WTC11 (cell line): Measurements from ENCODE around the gene STAG1. TPM values are rescaled to one million over a fixed set of nuclear protein-coding genes. Genes with fewer than 3 reads are reported as not detected.
A peak's percentile ranks its signal among the peaks of the same experiment; 100 is the strongest.

ENCODE experiments used
- ATAC-seq: fragments of 200-7000 bp; cut with Tn5 transposase; 2 replicates; pipeline ENCODE4 v1.10.0; 2021; ENCODE audit warnings: mild to moderate bottlenecking, moderate library complexity
- CTCF ChIA-PET: fragments of 300-600 bp; sonication (Branson Sonifier 250); formaldehyde crosslinking; loops from one replicate; lab custom pipeline; 2021; ENCODE audit warnings: antibody characterized with exemption; lab: Charles Lee
- POLR2A ChIA-PET: fragments of 350-600 bp; sonication (Branson Sonifier 250); formaldehyde crosslinking; loops from one replicate; lab custom pipeline; 2021; ENCODE audit warnings: antibody characterized with exemption; lab: Charles Lee
- DNase-seq: peaks from one replicate; pipeline ENCODE4 v3.0.0; 2021; ENCODE audit warnings: low spot score
- H3K27ac Mint-ChIP-seq: 2 replicates; pipeline ENCODE4 v1.8.0; 2021; ENCODE audit warnings: mixed read lengths
- H3K27me3 Mint-ChIP-seq: 2 replicates; pipeline ENCODE4 v1.8.0; 2021; ENCODE audit warnings: low read depth, mild to moderate bottlenecking, moderate library complexity, mixed read lengths
- H3K36me3 Mint-ChIP-seq: 2 replicates; pipeline ENCODE4 v1.8.0; 2021; ENCODE audit warnings: mixed read lengths
- H3K4me1 Mint-ChIP-seq: 2 replicates; pipeline ENCODE4 v1.8.0; 2022; ENCODE audit warnings: mixed read lengths
- H3K4me3 Mint-ChIP-seq: 2 replicates; pipeline ENCODE4 v1.8.0; 2021; ENCODE audit warnings: mild to moderate bottlenecking, moderate library complexity, mixed read lengths
- H3K9me3 Mint-ChIP-seq: 2 replicates; pipeline ENCODE4 v1.8.0; 2021; ENCODE audit warnings: mixed read lengths
- ESRRA ChIP-seq: sonication (generic); formaldehyde crosslinking; IDR thresholded peaks from 2 replicates; pipeline ENCODE4 v1.8.1; 2022; ENCODE audit warnings: mild to moderate bottlenecking, missing genetic modification reagents, borderline replicate concordance
- MXD4 ChIP-seq: fragments of 250-450 bp; sonication (Bioruptor Pico); IDR thresholded peaks from 2 replicates; pipeline ENCODE4 v1.8.0; 2021; ENCODE audit warnings: mild to moderate bottlenecking, moderate library complexity, borderline replicate concordance
- SMAD3 ChIP-seq: sonication (generic); formaldehyde crosslinking; IDR thresholded peaks from 2 replicates; pipeline ENCODE4 v1.8.0; 2022; ENCODE audit warnings: missing genetic modification reagents, mild to moderate bottlenecking, borderline replicate concordance
- SOX15 ChIP-seq: fragments of 250-450 bp; sonication (Bioruptor Pico); IDR thresholded peaks from 2 replicates; pipeline ENCODE4 v1.9.0; 2021; ENCODE audit warnings: mild to moderate bottlenecking
- TCF7 ChIP-seq: sonication (generic); formaldehyde crosslinking; IDR thresholded peaks from 2 replicates; pipeline ENCODE4 v1.8.0; 2022; ENCODE audit warnings: mild to moderate bottlenecking, low read depth, missing genetic modification reagents, moderate library complexity
- TP53 ChIP-seq: sonication (generic); formaldehyde crosslinking; IDR thresholded peaks from 2 replicates; pipeline ENCODE4 v1.8.1; 2023; ENCODE audit warnings: mild to moderate bottlenecking, missing genetic modification reagents
- ZNF423 ChIP-seq: fragments of 250-450 bp; sonication (Bioruptor Pico); IDR thresholded peaks from 2 replicates; pipeline ENCODE4 v2.1.2; 2022; ENCODE audit warnings: mild to moderate bottlenecking, moderate library complexity
- ZNF671 ChIP-seq: fragments of 250-450 bp; sonication (Bioruptor Pico); IDR thresholded peaks from 2 replicates; pipeline ENCODE4 v1.8.0; 2021; ENCODE audit warnings: mild to moderate bottlenecking
- total RNA-seq: library from RNA; stranded (reverse); gene quantifications from 3 replicates; pipeline ENCODE4 v1.2.3, GENCODE V29; 2021
- TF ChIP-seq, protein P1 (sequence below): fragments of 250-450 bp; sonication (Bioruptor Pico); IDR thresholded peaks from 2 replicates; pipeline ENCODE4 v1.9.0; 2021; ENCODE audit warnings: mild to moderate bottlenecking
- TF ChIP-seq, protein P2 (sequence below): sonication (generic); formaldehyde crosslinking; IDR thresholded peaks from 2 replicates; pipeline ENCODE4 v1.8.0; 2023; ENCODE audit warnings: missing genetic modification reagents, mild to moderate bottlenecking, borderline replicate concordance
- TF ChIP-seq, protein P3 (sequence below): sonication (generic); formaldehyde crosslinking; IDR thresholded peaks from 2 replicates; pipeline ENCODE4 v1.8.1; 2022; ENCODE audit warnings: low read depth, missing genetic modification reagents, borderline replicate concordance
- TF ChIP-seq, protein P4 (sequence below): fragments of 250-450 bp; sonication (Bioruptor Pico); IDR thresholded peaks from 2 replicates; pipeline ENCODE4 v2.1.2; 2022; ENCODE audit warnings: mild to moderate bottlenecking, moderate library complexity

The STAG1 gene
- total RNA-seq, 1 experiment from 2014 or later, result 20.7 TPM

DNA sequence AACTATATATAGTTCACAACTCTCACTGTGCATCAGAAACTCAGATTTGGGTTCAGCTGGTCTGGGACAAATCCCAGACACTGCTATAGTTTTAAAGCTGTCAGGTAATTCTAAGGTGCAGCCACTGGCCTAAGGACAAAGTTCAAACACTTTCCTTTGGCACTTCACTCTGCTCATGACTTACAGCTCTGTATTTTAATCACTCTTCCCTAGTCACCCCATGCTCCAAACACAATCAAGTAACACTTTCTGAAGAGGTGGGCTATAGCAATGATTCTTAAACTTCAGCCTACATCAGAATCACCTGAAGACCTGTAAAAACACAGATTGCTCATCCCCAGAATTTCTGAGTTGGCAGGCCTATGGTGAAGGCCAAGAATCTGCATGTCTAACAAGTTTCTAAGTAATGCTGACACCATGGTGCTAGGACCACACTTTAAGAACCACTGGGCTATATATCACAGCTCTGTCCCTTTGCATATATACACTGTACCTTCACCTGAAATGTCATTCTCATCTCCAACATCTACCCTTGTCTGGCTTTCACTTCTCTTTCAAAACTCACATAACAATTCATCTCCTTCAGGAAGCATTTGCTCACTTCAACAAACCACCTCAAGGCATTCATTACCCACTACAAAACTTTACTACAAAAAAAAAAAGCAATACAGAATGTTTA lies 21.4 kb downstream of the STAG1 start (continued):
- TF ChIP-seq, protein P1, sequence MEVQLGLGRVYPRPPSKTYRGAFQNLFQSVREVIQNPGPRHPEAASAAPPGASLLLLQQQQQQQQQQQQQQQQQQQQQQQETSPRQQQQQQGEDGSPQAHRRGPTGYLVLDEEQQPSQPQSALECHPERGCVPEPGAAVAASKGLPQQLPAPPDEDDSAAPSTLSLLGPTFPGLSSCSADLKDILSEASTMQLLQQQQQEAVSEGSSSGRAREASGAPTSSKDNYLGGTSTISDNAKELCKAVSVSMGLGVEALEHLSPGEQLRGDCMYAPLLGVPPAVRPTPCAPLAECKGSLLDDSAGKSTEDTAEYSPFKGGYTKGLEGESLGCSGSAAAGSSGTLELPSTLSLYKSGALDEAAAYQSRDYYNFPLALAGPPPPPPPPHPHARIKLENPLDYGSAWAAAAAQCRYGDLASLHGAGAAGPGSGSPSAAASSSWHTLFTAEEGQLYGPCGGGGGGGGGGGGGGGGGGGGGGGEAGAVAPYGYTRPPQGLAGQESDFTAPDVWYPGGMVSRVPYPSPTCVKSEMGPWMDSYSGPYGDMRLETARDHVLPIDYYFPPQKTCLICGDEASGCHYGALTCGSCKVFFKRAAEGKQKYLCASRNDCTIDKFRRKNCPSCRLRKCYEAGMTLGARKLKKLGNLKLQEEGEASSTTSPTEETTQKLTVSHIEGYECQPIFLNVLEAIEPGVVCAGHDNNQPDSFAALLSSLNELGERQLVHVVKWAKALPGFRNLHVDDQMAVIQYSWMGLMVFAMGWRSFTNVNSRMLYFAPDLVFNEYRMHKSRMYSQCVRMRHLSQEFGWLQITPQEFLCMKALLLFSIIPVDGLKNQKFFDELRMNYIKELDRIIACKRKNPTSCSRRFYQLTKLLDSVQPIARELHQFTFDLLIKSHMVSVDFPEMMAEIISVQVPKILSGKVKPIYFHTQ, result no peak
- TF ChIP-seq SOX15 (CRISPR knock-in tag) (no peak), ZNF671 (no peak)
- TF ChIP-seq, protein P2, sequence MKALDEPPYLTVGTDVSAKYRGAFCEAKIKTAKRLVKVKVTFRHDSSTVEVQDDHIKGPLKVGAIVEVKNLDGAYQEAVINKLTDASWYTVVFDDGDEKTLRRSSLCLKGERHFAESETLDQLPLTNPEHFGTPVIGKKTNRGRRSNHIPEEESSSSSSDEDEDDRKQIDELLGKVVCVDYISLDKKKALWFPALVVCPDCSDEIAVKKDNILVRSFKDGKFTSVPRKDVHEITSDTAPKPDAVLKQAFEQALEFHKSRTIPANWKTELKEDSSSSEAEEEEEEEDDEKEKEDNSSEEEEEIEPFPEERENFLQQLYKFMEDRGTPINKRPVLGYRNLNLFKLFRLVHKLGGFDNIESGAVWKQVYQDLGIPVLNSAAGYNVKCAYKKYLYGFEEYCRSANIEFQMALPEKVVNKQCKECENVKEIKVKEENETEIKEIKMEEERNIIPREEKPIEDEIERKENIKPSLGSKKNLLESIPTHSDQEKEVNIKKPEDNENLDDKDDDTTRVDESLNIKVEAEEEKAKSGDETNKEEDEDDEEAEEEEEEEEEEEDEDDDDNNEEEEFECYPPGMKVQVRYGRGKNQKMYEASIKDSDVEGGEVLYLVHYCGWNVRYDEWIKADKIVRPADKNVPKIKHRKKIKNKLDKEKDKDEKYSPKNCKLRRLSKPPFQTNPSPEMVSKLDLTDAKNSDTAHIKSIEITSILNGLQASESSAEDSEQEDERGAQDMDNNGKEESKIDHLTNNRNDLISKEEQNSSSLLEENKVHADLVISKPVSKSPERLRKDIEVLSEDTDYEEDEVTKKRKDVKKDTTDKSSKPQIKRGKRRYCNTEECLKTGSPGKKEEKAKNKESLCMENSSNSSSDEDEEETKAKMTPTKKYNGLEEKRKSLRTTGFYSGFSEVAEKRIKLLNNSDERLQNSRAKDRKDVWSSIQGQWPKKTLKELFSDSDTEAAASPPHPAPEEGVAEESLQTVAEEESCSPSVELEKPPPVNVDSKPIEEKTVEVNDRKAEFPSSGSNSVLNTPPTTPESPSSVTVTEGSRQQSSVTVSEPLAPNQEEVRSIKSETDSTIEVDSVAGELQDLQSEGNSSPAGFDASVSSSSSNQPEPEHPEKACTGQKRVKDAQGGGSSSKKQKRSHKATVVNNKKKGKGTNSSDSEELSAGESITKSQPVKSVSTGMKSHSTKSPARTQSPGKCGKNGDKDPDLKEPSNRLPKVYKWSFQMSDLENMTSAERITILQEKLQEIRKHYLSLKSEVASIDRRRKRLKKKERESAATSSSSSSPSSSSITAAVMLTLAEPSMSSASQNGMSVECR (CRISPR knock-in tag), result no peak

DNA sequence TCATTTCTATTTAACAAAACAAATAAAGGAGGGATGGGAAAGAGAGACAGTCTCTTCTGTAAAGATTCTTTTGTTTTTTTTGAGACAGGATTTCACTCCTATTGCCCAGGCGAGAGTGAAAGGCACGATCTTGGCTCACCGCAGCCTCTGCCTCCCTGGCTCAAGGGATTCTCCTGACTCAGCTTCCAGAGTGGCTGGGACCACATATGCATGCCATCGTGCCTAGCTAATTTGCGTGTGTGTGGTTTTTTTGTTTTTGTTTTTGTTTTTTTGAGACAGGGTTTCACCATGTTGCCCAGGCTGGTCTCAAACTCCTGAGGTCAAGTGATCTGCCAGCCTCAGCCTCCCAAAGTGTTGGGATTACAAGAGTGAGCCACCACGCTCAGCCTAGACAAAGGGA lies 23.3 kb downstream of the STAG1 start:
- DNase-seq, result no peak
- peaks cover 3% of the 10 kb centered on the region; the same call in 1 of the 2 replicates for H3K36me3 Mint-ChIP-seq
- no peak overlapping the region for H3K4me3 Mint-ChIP-seq
- TF ChIP-seq TP53, result no peak
- no peak for TF ChIP-seq MXD4 (CRISPR knock-in tag)
- TF ChIP-seq, all 79 proteins: peak for 0
- ChIA-PET CTCF (interaction anchor here (1.2 kb wide), 1 partner anchor 337 kb away, joined by 4 read pairs; no protein-coding TSS in a partner anchor), POLR2A (interaction anchor here (2.0 kb wide), 1 partner anchor 23 kb away, joined by 8 read pairs; the partner anchor contains the start of gene STAG1)
- no peaks in the 10 kb centered on the region for H3K9me3 Mint-ChIP-seq
- no peak overlapping the region for H3K27ac Mint-ChIP-seq
- H3K27me3 Mint-ChIP-seq, result no peaks in the 10 kb centered on the region
- peak; percentile 62 for ATAC-seq
- H3K4me1 Mint-ChIP-seq, result peaks cover 24% of the 10 kb centered on the region

DNA sequence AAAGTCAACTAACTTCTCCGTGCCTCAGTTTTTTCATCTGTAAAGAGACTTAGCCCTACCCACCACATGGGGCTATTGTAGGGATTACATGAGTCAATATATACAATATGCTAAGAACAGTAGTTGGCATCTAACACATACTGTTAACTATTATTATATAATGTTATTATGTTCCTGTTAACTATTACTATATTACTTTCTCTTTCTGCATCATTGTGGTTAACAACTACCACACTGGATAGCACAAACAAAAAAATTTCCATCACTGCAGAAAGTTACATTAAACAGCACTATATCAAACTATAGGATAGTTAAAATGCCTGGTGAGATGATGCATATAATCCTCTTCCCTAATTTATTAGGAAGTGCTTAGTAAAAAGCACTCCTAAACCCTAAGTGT lies 23.7 kb downstream of the STAG1 start:
- Mint-ChIP-seq H3K9me3 (no peaks in the 10 kb centered on the region), H3K27ac (no peak overlapping the region), H3K27me3 (no peaks in the 10 kb centered on the region), H3K36me3 (peaks cover 3% of the 10 kb centered on the region; the same call in 1 of the 2 replicates)
- DNase-seq, result no peak
- no peak for TF ChIP-seq ZNF423 (CRISPR knock-in tag)
- no peak for TF ChIP-seq SMAD3 (CRISPR knock-in tag)
- TF ChIP-seq, protein P3, sequence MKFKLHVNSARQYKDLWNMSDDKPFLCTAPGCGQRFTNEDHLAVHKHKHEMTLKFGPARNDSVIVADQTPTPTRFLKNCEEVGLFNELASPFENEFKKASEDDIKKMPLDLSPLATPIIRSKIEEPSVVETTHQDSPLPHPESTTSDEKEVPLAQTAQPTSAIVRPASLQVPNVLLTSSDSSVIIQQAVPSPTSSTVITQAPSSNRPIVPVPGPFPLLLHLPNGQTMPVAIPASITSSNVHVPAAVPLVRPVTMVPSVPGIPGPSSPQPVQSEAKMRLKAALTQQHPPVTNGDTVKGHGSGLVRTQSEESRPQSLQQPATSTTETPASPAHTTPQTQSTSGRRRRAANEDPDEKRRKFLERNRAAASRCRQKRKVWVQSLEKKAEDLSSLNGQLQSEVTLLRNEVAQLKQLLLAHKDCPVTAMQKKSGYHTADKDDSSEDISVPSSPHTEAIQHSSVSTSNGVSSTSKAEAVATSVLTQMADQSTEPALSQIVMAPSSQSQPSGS (CRISPR knock-in tag), result no peak
- TF ChIP-seq TCF7 (CRISPR knock-in tag), result no peak
- TF ChIP-seq, protein P4, sequence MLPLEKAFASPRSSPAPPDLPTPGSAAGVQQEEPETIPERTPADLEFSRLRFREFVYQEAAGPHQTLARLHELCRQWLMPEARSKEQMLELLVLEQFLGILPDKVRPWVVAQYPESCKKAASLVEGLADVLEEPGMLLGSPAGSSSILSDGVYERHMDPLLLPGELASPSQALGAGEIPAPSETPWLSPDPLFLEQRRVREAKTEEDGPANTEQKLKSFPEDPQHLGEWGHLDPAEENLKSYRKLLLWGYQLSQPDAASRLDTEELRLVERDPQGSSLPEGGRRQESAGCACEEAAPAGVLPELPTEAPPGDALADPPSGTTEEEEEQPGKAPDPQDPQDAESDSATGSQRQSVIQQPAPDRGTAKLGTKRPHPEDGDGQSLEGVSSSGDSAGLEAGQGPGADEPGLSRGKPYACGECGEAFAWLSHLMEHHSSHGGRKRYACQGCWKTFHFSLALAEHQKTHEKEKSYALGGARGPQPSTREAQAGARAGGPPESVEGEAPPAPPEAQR, result no peak
- no peak for TF ChIP-seq ESRRA (CRISPR knock-in tag)
- TF ChIP-seq, all 79 proteins: peak for 0
- POLR2A ChIA-PET, result interaction anchor here (2.0 kb wide), 1 partner anchor 24 kb away, joined by 8 read pairs; the partner anchor contains the start of gene STAG1
- ATAC-seq, result no peak
- CTCF ChIA-PET, result interaction anchor here (1.2 kb wide), 1 partner anchor 337 kb away, joined by 4 read pairs; no protein-coding TSS in a partner anchor
- Mint-ChIP-seq H3K4me1 (peaks cover 24% of the 10 kb centered on the region), H3K4me3 (no peak overlapping the region)
